ENCODE data around the gene ABTB2.

DNA sequence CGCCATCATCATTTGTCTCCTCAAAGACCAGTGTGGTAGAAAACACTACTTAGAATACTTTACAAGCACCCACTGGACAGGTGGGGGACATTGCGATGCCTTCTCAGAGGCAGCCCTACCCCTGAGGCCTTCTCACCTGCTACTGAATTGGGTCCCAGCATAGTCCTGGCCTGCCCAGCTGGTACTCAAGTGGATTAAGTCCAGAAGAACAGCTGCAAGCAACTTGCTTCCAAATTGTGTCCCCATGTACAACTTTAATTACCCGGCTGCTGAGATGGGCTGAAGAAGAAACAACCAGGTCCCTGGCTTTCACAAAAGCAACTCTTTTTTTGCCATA is 12.3 kb downstream of the ABTB2 start:
- TF ChIP-seq ZNF707 (CRISPR knock-in tag; conservative IDR thresholded peaks at IDR 0.05), result no peak
- TF ChIP-seq ZNF253 (CRISPR knock-in tag; conservative IDR thresholded peaks at IDR 0.05), result no peak
- TF ChIP-seq ZBTB1 (CRISPR knock-in tag; IDR thresholded peaks at IDR 0.05; ENCODE audit: borderline replicate concordance, low read depth), result no peak
- TF ChIP-seq, protein P1, sequence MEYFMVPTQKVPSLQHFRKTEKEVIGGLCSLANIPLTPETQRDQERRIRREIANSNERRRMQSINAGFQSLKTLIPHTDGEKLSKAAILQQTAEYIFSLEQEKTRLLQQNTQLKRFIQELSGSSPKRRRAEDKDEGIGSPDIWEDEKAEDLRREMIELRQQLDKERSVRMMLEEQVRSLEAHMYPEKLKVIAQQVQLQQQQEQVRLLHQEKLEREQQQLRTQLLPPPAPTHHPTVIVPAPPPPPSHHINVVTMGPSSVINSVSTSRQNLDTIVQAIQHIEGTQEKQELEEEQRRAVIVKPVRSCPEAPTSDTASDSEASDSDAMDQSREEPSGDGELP (CRISPR knock-in tag; IDR thresholded peaks at IDR 0.05; ENCODE audit: borderline replicate concordance), result no peak
- TF ChIP-seq, protein P2, sequence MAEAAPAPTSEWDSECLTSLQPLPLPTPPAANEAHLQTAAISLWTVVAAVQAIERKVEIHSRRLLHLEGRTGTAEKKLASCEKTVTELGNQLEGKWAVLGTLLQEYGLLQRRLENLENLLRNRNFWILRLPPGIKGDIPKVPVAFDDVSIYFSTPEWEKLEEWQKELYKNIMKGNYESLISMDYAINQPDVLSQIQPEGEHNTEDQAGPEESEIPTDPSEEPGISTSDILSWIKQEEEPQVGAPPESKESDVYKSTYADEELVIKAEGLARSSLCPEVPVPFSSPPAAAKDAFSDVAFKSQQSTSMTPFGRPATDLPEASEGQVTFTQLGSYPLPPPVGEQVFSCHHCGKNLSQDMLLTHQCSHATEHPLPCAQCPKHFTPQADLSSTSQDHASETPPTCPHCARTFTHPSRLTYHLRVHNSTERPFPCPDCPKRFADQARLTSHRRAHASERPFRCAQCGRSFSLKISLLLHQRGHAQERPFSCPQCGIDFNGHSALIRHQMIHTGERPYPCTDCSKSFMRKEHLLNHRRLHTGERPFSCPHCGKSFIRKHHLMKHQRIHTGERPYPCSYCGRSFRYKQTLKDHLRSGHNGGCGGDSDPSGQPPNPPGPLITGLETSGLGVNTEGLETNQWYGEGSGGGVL (CRISPR knock-in tag; IDR thresholded peaks at IDR 0.05), result no peak
- TF ChIP-seq ZFP36 (IDR thresholded peaks at IDR 0.05; ENCODE audit: low read depth, low read length, partially characterized antibody), result no peak
- TF ChIP-seq NFIC (IDR thresholded peaks at IDR 0.05), result no peak

Data from K562 (cell line).